ENCODE data around the gene TMEM269.

Gene TMEM269

DNA sequence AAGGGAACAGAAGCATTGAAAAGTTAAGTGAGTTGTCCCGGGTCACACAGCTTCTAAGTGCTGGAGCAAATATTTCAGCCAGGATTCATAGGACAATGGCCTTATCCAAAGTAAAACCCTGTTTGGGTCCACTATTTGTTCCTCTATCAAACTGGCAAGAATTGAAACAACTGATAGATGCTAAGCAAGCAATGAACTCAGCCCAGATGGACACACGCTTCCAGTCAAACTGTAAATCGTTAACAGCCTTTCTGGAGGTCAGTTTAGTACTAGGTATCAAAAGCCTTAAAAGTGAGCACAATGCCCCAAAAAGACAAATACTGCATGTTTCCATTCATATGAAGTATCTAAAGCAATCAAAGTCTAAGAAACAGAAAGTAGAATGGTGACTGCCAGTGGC lies 33.2 kb downstream of the TMEM269 start:
- in situ Hi-C loops (cut with HindIII; ENCODE audit: low sequenced_read_pairs) = no loop called here

- in situ Hi-C loops (cut with HindIII; ENCODE audit: low sequenced_read_pairs) = no loop called here
These were observed 36.0 kb downstream of the TMEM269 start for GRCh38 chr1:42820813-42821212.

- in situ Hi-C loops (cut with HindIII; ENCODE audit: low sequenced_read_pairs) = no loop called here
These were observed 36.9 kb downstream of the TMEM269 start for GRCh38 chr1:42821690-42822089.

GRCh38 chr1:42822800-42823392 lies 38.1 kb downstream of the TMEM269 start:
- in situ Hi-C loops (cut with HindIII; ENCODE audit: low sequenced_read_pairs) = no loop called here

- in situ Hi-C loops (cut with HindIII; ENCODE audit: low sequenced_read_pairs) = no loop called here
These were observed 39.8 kb downstream of the TMEM269 start for GRCh38 chr1:42824481-42825035.

DNA sequence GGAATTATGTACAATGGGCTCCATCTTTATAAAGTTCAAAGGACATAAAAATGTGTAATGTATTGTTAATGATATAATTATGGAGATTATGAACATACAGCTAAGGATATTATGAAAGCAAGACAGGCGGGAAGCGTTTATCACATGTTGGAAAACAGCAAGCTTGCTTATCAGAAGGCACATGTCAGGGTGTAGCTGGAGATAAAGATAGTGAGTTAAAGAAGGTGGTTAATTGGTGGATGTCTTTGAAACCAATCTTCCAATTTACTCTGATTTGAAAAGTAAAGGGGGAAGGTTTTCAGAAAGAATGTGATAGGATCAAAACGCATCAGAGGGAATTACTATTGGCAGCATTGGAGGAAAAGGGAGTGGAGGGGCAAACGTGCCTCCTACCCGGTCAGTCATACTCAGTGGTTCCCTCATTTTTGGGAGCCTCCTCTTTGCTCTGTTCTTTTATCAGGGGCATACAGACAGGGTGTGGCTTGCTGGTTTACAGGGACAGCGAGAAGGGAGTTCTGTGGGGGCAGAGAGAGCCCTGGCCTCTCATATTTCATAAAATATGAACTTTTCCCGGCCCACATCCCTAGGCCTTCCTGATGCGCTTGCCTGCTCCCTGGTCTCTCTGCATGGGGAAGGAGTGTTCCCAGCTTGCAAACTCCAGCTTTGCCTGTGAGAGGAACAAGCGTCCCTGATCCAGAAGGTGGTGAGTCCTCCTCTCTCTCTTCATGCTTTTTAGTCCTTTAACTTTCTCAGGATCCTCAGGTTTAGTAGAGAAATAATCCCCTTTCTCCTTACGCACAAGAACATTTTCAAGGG lies 40.5 kb downstream of the TMEM269 start:
- in situ Hi-C loops (cut with HindIII; ENCODE audit: low sequenced_read_pairs) = no loop called here

DNA sequence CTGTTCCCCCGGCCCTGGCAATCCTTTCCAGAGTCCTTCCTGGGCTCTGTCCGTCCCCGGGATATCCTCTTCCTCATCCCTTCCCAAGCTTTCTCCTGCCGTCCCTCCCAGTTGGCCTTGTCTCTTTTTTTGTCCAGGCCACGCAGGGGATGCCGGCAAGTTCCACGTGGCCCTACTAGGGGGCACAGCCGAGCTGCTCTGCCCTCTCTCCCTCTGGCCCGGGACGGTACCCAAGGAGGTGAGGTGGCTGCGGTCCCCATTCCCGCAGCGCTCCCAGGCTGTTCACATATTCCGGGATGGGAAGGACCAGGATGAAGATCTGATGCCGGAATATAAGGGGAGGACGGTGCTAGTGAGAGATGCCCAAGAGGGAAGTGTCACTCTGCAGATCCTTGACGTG lies 45.8 kb downstream of the TMEM269 start:
- in situ Hi-C loops (cut with HindIII; ENCODE audit: low sequenced_read_pairs) = no loop called here

DNA sequence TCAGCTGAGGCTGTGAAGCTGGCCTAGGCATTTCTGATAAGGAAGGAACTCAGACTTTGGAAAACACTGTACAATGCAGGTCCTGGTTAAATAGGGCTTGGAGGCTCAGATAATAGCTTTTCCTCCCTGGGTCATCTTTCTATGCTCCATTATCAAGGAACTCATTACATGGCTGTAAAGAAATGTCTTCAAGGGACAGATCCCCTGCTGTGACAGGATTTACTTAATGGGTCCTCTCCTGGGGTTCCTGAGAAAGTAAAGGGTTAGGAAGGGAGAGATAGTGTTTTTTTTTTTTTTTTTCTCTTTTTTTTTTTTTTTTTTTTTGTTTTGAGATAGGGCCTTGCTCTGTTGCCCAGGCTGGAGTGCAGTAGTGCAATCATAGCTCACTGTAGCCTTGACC lies 46.5 kb downstream of the TMEM269 start:
- in situ Hi-C loops (cut with HindIII; ENCODE audit: low sequenced_read_pairs) = no loop called here

DNA sequence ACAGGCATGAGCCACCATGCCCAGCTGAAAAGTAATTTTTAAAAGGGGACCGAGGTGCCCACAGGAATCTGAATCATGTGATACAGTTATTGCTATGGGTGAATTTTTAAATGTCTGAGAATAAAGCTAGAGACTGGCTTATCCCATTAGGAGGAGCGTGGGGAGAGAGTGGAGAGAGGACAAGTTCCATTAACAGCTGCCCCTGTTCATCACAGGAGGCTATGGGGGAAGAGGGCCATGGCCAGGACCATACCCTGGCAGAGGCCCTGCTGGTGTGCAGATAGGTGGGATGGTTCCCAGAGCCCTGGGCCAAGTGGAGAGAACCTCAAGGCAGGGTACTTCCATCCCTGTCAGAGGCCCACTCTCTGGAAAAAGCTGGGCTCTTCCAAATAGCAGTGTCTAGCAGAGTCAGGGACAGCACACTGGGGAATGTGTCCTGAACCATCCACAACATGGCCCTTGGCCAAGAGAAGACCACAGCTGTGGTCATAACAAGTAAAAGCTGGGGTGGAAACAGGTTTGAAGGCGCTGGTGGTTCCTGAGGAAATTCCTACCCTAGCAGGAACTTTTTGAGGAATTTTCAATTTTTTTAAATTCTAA lies 48.0 kb downstream of the TMEM269 start:
- in situ Hi-C loops (cut with HindIII; ENCODE audit: low sequenced_read_pairs) = no loop called here

DNA sequence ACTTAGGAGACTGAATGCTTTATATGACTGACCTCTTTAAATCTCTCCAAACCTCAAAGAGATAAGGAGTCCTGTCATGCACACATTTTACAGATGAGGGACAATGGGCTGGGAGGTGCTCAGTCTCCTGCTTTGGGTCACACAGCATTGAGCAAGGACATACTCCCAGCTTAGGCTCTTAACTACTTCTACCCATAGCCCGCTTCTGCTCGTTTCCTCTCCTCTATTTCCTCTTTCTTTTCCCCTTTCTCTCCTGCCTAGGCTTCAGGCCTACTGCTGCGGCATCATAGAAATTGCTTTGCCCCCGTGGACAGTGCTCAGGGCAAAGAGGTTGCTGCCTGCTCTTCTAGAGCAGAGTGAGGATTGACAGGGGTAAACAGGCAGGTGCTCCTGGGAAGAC lies 49.2 kb downstream of the TMEM269 start:
- in situ Hi-C loops (cut with HindIII; ENCODE audit: low sequenced_read_pairs) = no loop called here

DNA sequence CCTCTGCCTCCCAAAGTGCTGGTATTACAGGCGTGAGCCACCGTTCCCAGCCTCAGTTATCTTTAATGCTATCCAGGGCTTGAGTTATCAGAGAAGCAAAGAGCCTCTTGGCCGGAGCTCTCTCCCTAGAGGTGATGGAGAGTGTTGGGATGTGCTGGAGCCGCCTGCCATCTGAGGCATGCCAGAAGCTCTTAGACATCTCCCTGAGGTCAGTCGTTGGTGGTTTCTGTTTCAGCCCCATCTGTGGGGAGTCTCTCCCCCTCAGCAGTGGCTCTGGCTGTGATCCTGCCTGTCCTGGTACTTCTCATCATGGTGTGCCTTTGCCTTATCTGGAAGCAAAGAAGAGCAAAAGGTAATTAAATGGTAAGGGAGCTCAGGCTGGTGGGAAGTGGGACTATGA lies 50.0 kb downstream of the TMEM269 start:
- in situ Hi-C loops (cut with HindIII; ENCODE audit: low sequenced_read_pairs) = no loop called here

DNA sequence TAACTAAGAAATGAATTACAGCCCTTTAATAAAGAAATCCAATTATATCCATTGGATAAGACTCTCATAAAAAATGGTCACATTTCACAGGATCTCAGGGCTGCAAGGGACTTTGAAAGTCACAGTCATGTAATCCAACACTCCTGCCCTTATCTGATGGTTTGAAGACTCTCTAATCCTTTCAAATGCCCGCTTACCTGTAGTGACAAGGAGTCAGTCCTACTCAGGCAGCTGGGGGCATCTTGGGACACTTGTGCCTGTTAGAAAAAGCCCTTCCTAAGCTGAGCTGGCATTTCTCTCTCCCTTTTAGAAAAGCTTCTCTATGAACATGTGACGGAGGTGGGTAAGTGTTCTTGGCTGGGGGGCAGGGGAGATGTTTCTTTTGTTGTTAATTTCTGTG lies 50.6 kb downstream of the TMEM269 start:
- in situ Hi-C loops (cut with HindIII; ENCODE audit: low sequenced_read_pairs) = no loop called here

GRCh38 chr1:42837709-42838108 lies 52.9 kb downstream of the TMEM269 start:
- in situ Hi-C loops (cut with HindIII; ENCODE audit: low sequenced_read_pairs) = no loop called here

DNA sequence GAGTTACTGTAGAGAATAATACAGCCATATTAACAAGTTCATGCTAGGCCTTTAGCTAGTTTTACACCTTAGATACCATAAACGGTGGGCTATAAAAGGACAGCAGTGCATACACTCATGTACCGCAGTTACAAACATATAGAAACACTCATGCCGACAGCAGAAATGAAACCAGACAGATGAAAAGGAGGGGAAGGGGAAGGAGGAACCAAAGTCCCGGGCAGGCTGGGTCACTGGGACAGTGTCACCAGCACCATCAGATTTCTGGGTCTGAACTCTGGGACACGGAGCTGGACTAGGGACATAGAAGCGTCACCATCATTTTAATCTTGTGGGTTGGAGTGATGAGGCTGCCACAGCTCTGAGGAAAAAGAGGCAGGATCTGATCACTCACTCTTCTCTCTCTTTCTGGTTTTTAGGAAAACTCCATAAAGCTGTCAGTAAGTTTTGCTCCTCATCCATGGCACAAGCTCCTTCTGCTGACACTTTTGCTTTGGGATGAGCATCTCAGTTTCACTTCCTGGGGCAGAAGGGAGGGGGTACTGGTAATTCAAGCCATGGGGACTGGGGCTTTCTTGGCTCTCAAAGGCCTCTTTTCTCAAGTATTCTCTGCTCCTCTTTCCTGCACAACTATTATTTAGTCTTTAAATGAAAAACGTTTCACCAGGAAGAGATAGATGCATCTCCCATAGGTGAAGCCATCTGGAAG lies 53.8 kb downstream of the TMEM269 start:
- in situ Hi-C loops (cut with HindIII; ENCODE audit: low sequenced_read_pairs) = no loop called here

GRCh38 chr1:42841010-42841409 lies 56.2 kb downstream of the TMEM269 start:
- in situ Hi-C loops (cut with HindIII; ENCODE audit: low sequenced_read_pairs) = no loop called here

DNA sequence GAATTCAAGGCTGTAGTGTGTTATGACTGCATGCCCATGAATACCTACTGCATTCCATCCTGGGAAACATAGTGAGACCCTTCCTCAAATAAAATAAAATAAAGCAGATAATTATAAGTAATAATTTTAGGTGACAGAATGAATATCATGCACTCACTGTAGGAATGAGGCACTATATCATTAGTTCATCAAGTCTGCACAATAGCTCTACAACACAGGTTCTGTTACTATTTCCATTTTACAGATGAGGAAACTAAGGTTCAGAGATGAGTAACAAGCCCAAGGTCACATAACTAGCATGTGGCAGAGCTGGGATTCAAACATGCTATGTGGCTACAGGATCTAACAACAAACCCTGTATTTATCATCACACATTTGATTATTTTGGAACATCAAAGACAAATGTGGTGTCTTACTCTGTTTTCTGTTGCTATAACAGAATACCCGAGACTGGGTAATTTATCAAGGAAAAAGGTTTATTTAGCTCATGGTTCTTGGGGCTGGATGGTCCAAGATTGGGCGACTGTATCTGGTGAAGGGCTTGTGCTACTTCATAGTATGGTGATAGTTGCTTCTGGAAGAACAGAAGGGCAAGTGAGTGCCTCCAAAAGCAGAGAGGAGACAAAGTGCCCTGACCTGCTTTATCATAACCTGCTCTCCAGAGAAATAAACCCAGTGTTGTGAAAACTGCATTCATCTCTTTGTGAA lies 56.8 kb downstream of the TMEM269 start:
- in situ Hi-C loops (cut with HindIII; ENCODE audit: low sequenced_read_pairs) = no loop called here

- in situ Hi-C loops (cut with HindIII; ENCODE audit: low sequenced_read_pairs) = no loop called here
These were observed 59.9 kb downstream of the TMEM269 start for GRCh38 chr1:42844592-42845140.

GRCh38 chr1:42845193-42845592 lies 60.4 kb downstream of the TMEM269 start:
- in situ Hi-C loops (cut with HindIII; ENCODE audit: low sequenced_read_pairs) = no loop called here

DNA sequence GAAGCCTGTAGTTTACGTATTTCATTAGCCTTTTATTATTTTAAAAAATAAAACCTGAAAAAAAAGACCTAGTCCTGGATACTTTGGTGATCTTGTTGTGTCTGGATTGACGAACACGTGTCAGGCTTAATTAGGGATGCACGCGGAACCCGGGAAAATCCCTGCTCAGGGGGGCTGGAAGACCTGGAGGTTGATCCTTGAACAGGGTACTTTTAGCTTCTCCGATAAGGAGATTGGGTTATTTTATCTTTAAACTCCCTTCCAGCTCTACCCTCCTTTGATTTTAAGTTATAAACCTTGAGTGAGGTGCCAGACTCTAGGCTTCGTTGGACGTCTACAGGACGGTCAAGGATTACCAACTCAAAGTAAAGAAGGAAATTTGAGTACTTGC lies 61.1 kb downstream of the TMEM269 start:
- in situ Hi-C loops (cut with HindIII; ENCODE audit: low sequenced_read_pairs) = no loop called here
